NCI-H2029 treated with DMSO at 0.1 percent for 48 hours (cell line): ENCODE data around the gene SYNGR3.
A peak's percentile ranks its signal among the peaks of the same experiment; 100 is the strongest.

Experiments used
- DNase-seq: peaks from one replicate; lab custom pipeline; 2025; lab: John Stamatoyannopoulos, UW

Gene SYNGR3

DNA sequence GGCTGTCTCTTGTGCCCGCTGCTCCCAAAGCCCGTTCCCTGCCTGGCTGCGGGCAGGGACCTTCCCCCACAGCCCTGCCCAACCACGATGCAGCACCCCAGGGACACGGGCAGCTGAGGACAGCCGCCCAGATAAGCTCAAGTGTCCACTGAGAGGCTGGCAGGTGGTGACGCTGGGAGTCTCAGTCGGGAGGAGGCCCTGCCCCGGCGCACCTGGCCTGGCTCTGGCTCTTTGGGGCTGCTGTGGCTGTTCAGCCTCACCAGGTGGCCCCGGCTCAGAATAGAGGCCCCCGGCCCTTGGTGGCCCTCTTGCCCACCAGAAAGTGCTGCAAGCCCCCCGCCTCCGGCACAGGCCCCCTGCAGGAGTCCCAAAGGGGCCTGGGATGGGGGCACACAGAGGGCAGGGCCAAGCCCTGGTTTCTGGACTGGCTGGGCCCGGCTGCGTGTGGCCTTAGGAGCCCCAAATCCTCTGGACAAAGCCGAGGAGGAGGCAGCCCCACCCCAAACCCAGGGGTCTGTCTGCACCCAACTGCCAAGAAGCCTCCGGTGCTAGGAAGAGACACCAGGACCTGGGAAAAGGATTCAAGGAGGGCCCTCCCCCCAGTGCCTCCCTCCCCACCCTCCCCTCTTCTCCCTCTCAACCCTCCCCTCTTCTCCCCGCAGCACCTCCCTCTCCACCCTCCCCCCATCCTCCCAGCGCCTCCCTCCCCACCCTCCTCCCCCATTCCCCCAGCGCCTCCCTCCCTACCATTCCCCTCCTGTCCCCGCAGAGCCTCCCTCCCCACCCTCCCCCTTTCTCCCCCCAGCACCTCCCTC is 52.6 kb downstream of the SYNGR3 start:
- peak; percentile 89 for DNase-seq

DNA sequence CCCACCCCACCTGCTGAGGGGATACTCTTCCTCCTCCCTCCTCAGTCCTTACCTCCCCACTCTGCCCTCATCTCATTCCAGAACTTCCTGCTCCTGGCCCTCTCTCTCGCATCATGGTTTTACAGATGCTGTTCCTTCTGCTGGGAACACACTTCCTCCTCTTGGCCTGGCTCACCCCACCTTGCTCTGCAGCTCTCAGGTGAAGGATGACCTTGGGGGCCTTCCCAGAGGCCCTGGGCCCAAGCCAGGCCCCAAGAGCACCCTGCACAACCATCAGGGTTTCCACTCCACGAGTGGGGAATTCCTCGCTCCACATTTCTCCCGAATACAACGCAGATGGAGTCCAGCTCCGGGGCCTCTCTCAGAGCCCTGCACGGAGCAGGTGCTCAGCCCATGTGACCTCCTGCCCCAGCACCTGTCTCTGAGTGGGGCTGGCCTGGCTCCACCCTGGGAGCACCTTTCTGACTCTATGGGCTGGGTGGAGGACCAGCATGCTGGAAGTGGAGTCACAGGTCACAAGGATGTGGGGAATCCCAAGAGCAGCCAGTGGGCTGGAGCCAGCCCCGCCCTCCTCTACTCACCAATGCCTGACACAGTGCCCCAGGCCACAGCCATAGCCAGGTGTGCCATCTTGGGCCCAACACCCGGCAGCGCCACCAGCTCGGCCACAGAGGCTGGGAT is 53.4 kb downstream of the SYNGR3 start:
- DNase-seq: peak; percentile 79
